Activated CD4-positive, alpha-beta T cell treated with anti-CD3 and anti-CD28 coated beads for 4 hours (primary cell): Measurements from ENCODE around the gene CD93.

ENCODE experiments used
- DNase-seq, 2 donors: peaks; one replicate each; pipeline ENCODE4 v3.0.0-alpha.2; 2020

The CD93 gene

DNA sequence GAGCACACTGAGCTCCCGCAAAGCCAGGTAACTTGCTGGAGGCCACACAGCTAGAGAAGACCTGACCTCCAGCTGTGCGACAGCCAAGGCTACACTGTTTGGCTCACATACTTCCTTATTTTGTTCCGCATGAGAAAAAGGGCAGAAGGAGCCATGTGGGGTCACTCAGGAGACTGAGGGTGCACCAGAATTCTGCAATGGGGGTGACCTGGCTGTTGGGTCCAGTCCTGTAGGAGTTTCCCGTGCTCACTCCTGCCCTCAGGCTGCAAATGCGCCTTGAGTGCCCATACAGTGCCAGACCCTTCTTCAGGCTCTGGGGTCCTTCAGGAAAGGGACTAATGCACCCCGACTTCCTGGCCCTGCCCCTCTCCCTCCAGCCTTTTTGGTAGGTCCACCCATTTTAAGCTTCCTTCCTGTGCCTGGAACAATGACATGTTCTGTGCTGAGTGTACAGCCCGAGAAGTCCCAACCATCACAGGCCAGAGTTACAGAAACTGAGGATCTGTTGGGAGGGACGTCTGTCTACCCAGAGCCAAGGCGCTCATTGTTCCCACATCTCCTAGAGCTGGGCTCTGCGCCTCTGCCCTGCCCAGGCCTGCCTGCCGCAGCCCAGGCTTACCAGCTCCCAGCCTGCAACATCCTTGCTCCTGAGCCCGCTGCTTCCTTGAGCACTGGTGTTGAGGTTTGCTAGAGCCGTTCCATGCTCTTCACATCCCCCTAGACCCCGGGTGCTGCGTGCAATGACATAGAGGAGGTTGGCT, 33.5 kb upstream of the CD93 start:
- DNase-seq, result no peak

DNA sequence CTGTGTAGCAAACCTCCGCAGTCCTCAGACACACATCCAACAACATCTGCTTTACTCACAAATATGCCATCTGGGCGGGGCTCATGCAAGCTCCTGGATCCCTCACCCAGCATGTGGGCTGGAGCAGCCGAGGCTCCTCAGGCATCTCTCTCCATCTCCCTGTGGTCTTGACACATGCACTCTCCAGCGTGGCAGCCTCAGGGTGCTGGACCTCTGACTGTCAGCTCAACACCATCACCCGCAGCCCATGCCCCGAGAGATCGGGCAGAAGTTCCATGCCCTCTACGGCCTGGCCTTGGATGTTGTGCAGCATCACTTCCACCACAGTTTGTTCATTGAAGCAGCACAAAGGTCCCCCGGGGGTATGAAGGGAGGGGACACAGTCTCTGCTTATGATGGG, 32.6 kb upstream of the CD93 start:
- DNase-seq, result no peak

DNA sequence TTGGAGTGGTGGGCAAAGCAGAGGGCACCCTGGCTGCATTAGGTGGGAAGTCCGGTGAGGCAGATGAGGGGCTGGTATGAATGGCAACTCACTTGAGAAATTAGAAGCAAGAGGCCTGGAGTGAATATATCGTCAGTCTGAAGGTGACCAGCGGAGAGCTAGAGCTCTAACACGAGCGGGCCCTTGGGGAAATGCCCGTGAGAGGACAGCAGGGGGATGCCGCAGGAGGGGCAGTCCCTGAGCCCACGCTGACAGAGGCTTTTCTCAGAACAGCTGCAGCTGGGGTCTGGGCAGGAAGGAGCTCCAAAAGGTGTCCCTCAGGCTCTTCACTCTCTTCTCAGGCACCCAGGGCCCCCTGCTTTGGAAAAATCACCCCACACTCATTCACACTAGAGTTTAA, 32.0 kb upstream of the CD93 start:
- DNase-seq, result no peak

- no peak for DNase-seq
Observed at GRCh38 chr20:23117738-23118137, 31.6 kb upstream of the CD93 start.

DNA sequence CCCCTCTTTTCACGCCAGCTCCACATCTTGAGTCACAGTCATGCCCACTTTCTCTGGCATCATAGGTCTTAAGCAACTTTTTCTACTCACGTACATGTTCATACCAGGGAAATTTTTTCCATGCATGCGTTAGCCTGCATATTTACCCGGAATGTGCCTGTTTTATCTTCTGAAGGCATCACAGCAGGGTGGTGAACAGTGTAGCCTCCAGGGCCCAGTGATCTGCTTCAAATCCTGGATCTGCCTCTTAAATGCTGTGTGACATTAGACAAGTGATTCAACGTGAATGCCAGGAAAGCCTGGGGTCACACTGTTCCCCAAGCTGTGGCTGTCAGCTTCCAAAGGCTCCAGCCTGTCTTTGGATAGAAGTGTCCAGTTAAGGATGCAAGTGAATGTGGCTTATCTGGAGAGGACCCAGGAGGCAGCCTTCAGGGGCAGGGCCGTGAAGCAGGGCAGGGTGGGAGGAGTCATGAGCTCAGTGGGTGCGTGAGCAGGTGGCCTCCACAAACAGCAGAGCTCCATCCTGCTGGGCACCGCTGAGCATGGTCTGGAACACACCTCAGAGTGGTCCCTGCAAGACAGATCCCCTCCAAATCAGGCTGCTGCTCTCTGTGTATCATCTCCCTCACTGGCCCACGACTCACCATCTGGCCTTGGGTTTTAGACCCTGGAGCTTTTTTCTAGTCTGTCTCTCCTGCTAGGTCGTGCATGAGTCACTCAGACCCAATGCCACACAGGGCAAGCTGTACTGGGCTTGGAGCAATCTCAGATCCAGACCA, 30.4 kb upstream of the CD93 start:
- no peak for DNase-seq

GRCh38 chr20:23115822-23116221, 29.7 kb upstream of the CD93 start:
- DNase-seq, result no peak

GRCh38 chr20:23114448-23115082, 28.4 kb upstream of the CD93 start:
- no peak for DNase-seq

- DNase-seq, result no peak
Observed at GRCh38 chr20:23114018-23114417, 27.9 kb upstream of the CD93 start.

DNA sequence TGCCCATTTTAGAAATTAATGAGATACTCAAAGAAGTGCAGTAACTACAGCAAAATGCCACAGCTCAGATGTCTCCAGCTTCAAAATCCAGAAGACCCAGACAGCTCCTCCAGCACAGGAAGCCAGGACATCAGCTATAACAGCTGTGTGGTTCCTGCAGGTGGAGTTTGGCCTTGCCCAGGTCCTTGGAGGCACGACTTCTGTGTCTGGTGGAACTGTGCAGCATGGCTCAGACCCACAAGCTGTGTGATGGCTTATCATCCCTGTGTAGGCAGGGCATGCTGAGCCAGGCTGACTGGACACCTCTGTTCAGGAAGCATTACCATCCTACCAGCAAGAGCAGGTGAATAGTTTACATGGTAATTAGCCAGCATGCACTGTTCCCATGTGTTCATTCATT, 26.5 kb upstream of the CD93 start:
- DNase-seq, result no peak

DNA sequence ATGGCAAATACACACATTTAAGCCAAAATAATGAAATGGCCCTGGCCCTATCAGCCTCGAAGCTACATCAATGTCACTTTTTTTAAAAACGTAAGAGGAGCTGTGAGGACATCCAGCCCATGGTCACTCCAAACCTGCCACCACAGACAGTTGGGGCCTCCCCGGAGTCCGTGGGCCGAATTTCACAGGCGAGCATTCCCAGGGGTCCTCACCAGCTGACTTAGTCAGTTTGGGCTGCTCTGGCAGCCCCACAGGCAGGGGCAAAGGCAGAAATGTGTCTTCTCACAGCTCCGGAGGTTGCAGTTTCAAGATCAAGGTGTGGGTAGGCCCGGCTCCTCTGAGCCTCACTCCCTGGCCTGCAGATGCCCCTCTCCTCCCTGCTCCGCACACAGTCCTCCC, 25.8 kb upstream of the CD93 start:
- DNase-seq, result no peak

DNA sequence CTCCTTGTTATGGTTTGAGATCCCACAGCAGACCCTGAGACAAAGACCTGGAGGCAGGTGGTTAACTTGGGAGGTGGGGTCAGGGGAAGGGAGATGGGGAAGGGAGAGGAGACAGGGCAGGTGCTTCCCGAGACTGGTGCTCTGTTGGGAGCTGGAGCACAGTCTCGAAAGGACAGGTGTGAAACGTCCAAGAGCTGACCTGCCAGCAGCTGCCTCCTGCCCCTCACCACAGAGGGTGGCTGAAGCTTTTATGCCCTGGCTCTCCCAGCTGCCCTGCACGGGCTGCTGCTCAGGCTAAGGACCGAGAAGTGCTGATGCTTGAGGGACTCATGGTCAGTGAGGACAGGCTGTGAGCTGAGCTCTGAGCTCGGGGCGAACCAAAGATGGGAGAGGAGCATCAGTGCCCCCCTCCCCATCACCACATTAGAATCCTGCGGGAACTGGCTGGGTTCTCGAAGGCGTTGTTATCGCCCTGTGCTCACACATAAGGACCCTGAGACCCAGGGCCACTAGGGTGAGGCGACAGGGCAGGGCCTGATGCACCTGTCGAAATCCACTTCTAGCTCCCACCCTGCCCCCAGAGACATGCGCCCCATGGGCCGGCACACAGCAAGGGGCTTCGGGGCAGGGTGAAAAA, 25.3 kb upstream of the CD93 start:
- DNase-seq, result no peak

GRCh38 chr20:23108871-23109270, 22.7 kb upstream of the CD93 start:
- DNase-seq, result no peak

GRCh38 chr20:23107466-23107865, 21.3 kb upstream of the CD93 start:
- no peak for DNase-seq

DNA sequence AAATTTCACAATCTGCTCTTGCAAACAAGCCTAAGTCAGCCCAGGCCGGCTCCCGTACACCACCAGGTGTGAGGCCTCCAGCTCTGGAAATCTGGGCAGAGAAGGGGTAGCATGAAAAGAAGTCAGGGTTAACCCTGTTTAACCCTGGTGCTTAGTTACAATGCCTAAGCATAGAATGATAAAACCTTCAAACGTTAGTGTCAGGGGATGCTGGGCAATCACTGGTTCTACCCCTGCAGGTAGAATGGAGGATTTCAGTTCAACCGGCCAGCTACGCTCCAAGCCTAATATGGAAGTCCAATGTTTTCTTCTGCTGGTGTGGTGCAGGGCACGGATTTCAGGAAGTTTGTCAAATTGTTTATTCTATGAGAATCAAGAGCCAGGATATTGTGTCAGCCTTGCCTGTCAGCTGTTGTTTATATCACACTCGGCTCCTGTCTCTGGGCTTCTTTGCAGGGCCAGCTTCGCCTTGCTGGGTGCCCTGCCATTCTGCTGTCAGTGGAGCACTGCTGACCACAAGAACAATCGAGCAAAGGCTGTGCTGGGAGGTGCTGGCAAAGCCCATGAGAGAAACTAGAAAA, 20.2 kb upstream of the CD93 start:
- DNase-seq, result no peak

- no peak for DNase-seq
Observed at GRCh38 chr20:23105193-23105592, 19.1 kb upstream of the CD93 start.

- DNase-seq, result no peak
Observed at GRCh38 chr20:23103284-23104018, 17.3 kb upstream of the CD93 start.

DNA sequence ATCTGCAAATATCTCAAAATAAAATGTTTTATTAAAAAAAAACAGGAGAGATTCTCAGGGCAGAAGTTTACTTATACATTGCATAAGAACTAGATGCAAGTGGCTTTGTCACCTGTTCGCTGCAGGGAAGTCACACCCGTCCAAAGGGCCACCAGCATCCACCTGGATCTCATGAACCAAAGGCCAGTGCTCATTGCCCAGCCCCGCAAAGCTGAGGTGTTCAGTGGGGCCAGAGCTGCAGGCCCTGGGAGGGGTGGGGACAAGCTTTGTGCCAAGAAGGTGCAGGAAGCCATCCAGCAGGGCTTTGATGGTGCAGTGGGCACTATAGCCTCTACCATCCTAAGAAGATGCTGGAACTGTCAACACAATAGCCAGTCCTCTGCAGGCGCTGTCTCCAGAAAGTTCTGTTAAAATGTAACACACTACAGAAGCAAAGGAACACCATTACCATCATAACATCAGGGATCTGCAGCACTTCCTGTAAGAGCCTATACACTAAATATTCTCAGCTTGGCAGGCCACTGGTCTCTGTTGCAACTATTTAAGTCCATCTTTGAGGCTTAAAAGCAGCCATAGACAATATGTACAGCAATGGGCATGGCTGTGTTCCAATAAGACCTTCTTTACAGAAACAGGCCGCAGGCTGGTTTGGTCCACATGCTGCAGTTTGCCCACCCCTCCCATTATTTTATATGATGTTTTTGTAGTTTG, 15.7 kb upstream of the CD93 start:
- DNase-seq, result no peak

DNA sequence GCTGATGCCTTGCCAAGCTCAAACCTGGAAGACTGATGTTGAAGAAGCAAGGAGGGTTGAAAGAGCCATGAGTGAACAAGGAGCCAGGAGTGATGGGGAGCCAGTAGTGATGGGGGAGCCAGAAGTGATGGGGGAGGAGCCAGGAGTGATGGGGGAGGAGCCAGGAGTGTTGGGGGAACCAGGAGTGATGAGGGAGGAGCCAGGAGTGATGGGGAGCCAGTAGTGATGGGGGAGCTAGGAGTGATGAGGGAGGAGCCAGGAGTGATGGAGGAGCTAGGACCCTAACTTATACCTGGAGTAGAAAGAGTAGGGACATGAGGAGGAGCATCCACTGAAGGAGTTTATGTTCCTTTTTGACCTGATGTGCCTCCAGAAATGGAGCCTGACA, 14.6 kb upstream of the CD93 start:
- no peak for DNase-seq

DNA sequence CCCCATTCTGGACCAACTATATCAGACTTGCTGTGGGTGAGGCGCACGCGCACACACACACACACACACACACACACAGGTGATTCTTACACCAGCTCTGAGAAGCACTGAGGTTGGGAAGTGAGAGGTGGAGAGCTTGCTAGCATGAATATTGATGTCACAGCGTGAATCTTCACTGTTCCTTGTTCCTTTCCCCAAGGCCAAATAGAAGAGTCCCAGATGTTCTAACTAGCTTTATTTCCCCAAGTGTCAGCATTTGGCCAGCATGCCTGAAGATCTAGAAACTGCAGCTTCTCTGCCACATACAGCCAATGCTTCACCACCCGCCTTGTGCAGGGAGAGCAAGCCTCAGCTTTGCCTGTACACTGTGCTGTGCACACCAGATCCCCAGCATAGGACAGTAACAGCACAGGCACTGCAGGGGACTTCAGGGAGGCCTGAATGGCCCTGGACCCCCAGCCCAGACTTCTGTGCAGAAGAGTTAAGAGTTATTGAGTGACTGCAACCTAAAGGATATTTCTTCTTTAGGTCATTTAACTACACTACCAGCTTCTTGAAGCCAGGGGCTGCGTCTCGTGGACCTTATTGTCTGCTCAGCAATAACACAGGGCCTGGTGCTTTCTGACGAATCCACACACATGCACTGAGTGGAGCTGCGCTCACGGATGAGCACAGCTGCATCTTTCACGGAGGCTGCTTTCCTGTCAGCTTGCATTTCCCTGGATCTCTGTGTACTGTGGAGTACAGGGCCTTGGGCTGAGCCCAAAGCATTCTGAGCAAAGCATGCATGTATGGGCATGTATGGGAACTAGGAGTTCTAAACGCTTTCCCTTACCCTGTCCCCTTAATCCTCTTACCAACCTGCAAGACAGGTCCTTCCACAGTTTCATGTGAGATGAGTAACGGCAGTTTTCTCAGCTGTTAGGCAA, 13.9 kb upstream of the CD93 start:
- no peak for DNase-seq
